ENCODE results near the gene ANXA6. TPM values are rescaled to one million over a fixed set of nuclear protein-coding genes. Genes with fewer than 3 reads are reported as not detected.

ANXA6 gene
- total RNA-seq, 1 experiment from 2014 or later = 98.7 TPM

DNA sequence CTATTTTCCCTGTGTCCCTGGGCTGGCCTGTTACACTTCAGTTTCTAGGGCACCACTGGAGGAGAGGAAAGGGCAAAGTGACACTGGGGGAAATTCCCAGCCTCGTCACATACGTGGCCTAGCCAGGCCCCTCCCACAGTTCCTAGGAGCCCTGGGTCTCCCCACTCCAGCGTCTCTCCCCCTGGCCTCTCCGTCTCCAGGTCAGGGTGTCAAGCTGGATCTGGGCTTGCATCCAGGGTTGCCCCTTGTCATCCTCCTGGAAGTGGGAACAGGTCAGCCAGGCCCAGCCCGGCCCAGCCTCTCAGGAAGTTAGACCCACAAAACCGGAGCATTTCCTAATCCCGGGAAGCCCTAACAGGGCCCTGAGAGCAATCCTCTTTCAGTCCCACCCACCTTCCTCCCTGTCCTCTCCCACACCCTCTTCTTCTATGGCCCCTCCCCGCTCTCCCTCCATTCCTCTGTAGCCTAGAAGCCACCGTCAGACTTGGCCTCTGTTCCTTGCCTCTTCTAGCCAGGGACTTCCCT, 72.0 kb downstream of the ANXA6 start:
- Histone ChIP-seq H3K23me2 (ENCODE audit: insufficient read length, low read depth, low read length, poor library complexity, severe bottlenecking) (peaks cover 5% of the 10 kb centered on the region), H2BK15ac (ENCODE audit: low read depth, low read length) (no peak overlapping the region), H3K27me3 (ENCODE audit: insufficient read depth, low read length) (no peaks in the 10 kb centered on the region), H3K4me1 (ENCODE audit: insufficient read depth, low read length) (no peaks in the 10 kb centered on the region), H3K9me3 (ENCODE audit: control insufficient read depth, low read depth, low read length) (no peaks in the 10 kb centered on the region), H2AFZ (ENCODE audit: low read length) (no peak overlapping the region), H3K79me1 (ENCODE audit: insufficient read depth, low read depth, low read length, poor library complexity, severe bottlenecking) (no peaks in the 10 kb centered on the region), H3K9ac (ENCODE audit: extremely low read depth, insufficient read length, low read length) (no peak overlapping the region), H3K4me2 (ENCODE audit: insufficient read depth, insufficient read length, low read length) (no peak overlapping the region), H2AK5ac (ENCODE audit: insufficient read length, low read length) (no peak overlapping the region), H2BK12ac (ENCODE audit: insufficient read length, low read depth, low read length) (no peak overlapping the region), H4K91ac (ENCODE audit: insufficient read length, low read depth, low read length) (no peak overlapping the region), H2BK120ac (ENCODE audit: low read depth, low read length, poor library complexity, severe bottlenecking) (no peak overlapping the region), H3K18ac (ENCODE audit: insufficient read length, low read depth, low read length) (no peak overlapping the region), H4K20me1 (ENCODE audit: control insufficient read depth, insufficient read depth, insufficient read length) (no peaks in the 10 kb centered on the region), H3K4ac (ENCODE audit: low read depth, low read length) (no peak overlapping the region), H4K8ac (replicated peaks; ENCODE audit: insufficient read length, low read depth, low read length) (no peak overlapping the region), H3K23ac (ENCODE audit: insufficient read length, low read depth, low read length) (no peak overlapping the region), H4K5ac (ENCODE audit: insufficient read length, low read depth, low read length) (no peak overlapping the region), H2BK20ac (ENCODE audit: low read depth, low read length, poor library complexity, severe bottlenecking) (no peak overlapping the region), H3T11ph (ENCODE audit: low read length) (no peak overlapping the region), H2BK5ac (ENCODE audit: insufficient read length, low read length) (no peak overlapping the region), H3K27ac (ENCODE audit: insufficient read length, low read depth, low read length) (no peak overlapping the region), H3K79me2 (ENCODE audit: insufficient read depth, low read length) (no peaks in the 10 kb centered on the region), H3K56ac (ENCODE audit: insufficient read length, low read depth, low read length) (no peak overlapping the region), H3K14ac (ENCODE audit: insufficient read depth, low read length) (no peak overlapping the region; the same call in 1 of the 2 replicates)
- H3K27ac Mint-ChIP-seq = no peak overlapping the region; a peak in 1 of 7 replicates
- DNase-seq = no peak
- no peaks in the 10 kb centered on the region for H3K9me3 Mint-ChIP-seq
- peaks cover 17 to 19% of the 10 kb centered on the region in 2 experiments for H3K4me1 Mint-ChIP-seq
- H3K4me3 Mint-ChIP-seq = no peak overlapping the region; a peak in 1 of 5 replicates
- no peaks in the 10 kb centered on the region for H3K36me3 Mint-ChIP-seq (ENCODE audit: insufficient read depth in 1 of 3, low read depth in 3 of 3)
- peaks cover 1% of the 10 kb centered on the region; the same call in 1 of the 2 replicates for H3K27me3 Mint-ChIP-seq (ENCODE audit: low read depth)
- WGBS (ENCODE audit: extremely low coverage, insufficient read length, low lambda C conversion rate) = no CpG with 5 or more reads among the region's 9 CpGs
- no peak for TF ChIP-seq CTCF (conservative IDR thresholded peaks at IDR 0.05)
